ENCODE measurements around the gene RASAL1. TPM values are rescaled to one million over a fixed set of nuclear protein-coding genes. Genes with fewer than 3 reads are reported as not detected.

Gene RASAL1
- total and polyA plus RNA-seq, 5 experiments from 2014 or later: 0.13 to 0.76 (median 0.44) TPM

Small RNAs within 50 kb of the gene (microRNA-seq; reads per million reads assigned to microRNA genes)
- gene MIR7106 (ENCODE audit: borderline microRNAs expressed): not detected

Other genes starting within 250 kb of the RASAL1 start
- gene OAS1, start 228.8 kb downstream of the RASAL1 start, total RNA-seq: 1 to 10 TPM; 3.2 to 4.0 TPM
- 10 to 100 TPM in 1 of 3 donors, 1 to 10 TPM in 2; 5.7 to 22.9 (median 9.0) TPM for gene OAS1, start 228.8 kb downstream of the RASAL1 start, polyA plus RNA-seq
- 10 to 100 TPM; 13.6 to 16.8 TPM for gene OAS3, start 197.3 kb downstream of the RASAL1 start, total RNA-seq
- 10 to 100 TPM in 2 of 3 donors, 1 to 10 TPM in 1; 9.1 to 21.3 (median 16.8) TPM for gene OAS3, start 197.3 kb downstream of the RASAL1 start, polyA plus RNA-seq
- gene OAS2, start 157.2 kb downstream of the RASAL1 start, total RNA-seq: 10 to 100 TPM; 40.9 to 42.8 TPM
- 10 to 100 TPM; 25.6 to 47.9 (median 25.8) TPM for gene OAS2, start 157.2 kb downstream of the RASAL1 start, polyA plus RNA-seq
- gene DTX1, start 79.0 kb downstream of the RASAL1 start, total RNA-seq: 1 to 10 TPM; 2.8 to 4.1 TPM
- gene DTX1, start 79.0 kb downstream of the RASAL1 start, polyA plus RNA-seq: 1 to 10 TPM in 1 of 3 donors, under 1 TPM in 2; 0.09 to 1.5 (median 0.48) TPM
- under 1 TPM in 1 of 2 experiments, not detected in 1; 0.39 TPM for gene CFAP73, start 14.0 kb upstream of the RASAL1 start, total RNA-seq
- not detected for gene CFAP73, start 14.0 kb upstream of the RASAL1 start, polyA plus RNA-seq
- 10 to 100 TPM; 76.1 to 81.8 TPM for gene DDX54, start 49.7 kb upstream of the RASAL1 start, total RNA-seq
- gene DDX54, start 49.7 kb upstream of the RASAL1 start, polyA plus RNA-seq: 10 to 100 TPM; 17.9 to 38.2 (median 24.3) TPM
- 10 to 100 TPM; 12.8 to 17.1 TPM for gene RITA1, start 50.0 kb upstream of the RASAL1 start, total RNA-seq
- gene RITA1, start 50.0 kb upstream of the RASAL1 start, polyA plus RNA-seq: 10 to 100 TPM; 22.9 to 26.2 (median 24.6) TPM
- gene TPCN1, start 85.7 kb upstream of the RASAL1 start, total RNA-seq: 10 to 100 TPM; 81.2 to 83.0 TPM
- gene TPCN1, start 85.7 kb upstream of the RASAL1 start, polyA plus RNA-seq: 10 to 100 TPM in 2 of 3 donors, 1 to 10 TPM in 1; 6.7 to 16.5 (median 11.0) TPM
- gene SLC8B1, start 199.3 kb upstream of the RASAL1 start, total RNA-seq: 100 to 1,000 TPM; 131 to 136 TPM
- 10 to 100 TPM; 26.3 to 71.2 (median 53.0) TPM for gene SLC8B1, start 199.3 kb upstream of the RASAL1 start, polyA plus RNA-seq
- 10 to 100 TPM in 1 of 2 experiments, 1 to 10 TPM in 1; 9.7 to 13.1 TPM for gene PLBD2, start 222.8 kb upstream of the RASAL1 start, total RNA-seq
- 1 to 10 TPM; 5.1 to 9.4 (median 5.5) TPM for gene PLBD2, start 222.8 kb upstream of the RASAL1 start, polyA plus RNA-seq